AG20443 (cell line): ENCODE results near the gene THSD4.
A peak's percentile ranks its signal among the peaks of the same experiment; 100 is the strongest.

Source experiments
- DNase-seq: peaks from one replicate; pipeline ENCODE4 v3.0.0; 2012; ENCODE audit warnings: low spot score, mixed read lengths

The THSD4 gene

DNA sequence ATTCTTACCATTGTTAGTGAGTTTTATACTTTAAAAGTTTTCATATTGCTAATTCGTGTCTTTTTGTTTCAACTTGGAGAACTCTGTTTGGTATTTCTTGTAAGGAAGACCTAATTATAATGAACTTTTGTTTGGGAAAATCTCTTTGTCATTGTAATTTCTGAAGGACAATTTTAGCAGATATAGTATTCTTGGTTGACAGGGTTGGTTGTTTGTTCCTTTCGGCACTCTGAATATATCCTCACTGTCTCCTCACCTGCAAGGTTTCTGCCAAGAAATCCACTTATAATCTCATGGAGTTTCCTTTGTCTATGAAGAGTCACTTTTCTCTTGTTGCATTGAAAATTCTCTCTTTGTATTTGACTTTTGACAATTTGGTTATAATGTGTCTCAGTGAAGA, 469.9 kb downstream of the THSD4 start:
- no peak for DNase-seq

DNA sequence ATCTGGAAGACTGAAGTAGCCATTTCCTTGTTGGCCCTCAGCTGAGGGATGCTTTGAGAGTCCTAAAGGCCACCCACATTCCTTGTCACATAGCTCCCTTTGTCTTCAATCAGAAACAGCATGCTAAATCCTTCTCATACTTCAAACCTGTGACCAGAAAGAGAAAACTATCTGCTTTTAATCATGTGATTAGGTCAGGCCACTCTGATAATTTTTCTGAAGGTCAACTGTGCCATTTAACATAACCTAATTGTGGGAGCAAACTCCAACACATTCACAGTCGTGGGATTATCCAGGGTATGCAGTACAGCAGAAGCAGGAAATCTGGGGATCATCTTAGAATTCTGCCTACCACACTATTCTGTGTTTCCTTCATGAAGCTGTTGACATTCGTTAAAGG, 471.2 kb downstream of the THSD4 start:
- DNase-seq, result no peak

DNA sequence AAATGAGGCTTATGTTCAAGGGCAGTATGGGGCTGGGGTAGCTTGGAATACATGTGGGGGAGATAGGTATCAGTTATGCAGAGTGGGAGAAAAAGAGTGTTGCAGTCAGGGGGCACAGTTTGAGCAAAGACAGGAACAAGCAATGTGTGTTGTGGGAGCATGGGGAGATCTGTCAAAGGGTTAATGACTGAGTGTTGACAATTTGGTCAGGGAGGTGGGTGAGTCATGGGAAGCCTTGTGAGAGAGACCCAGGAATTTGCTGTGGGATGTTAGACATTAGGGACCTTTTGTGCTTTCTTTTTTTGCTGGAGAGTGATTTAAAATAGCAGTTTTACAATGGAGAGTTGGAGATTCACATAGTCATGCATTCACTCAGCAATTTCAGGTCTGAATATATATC, 473.5 kb downstream of the THSD4 start:
- peak; percentile 27 for DNase-seq

DNA sequence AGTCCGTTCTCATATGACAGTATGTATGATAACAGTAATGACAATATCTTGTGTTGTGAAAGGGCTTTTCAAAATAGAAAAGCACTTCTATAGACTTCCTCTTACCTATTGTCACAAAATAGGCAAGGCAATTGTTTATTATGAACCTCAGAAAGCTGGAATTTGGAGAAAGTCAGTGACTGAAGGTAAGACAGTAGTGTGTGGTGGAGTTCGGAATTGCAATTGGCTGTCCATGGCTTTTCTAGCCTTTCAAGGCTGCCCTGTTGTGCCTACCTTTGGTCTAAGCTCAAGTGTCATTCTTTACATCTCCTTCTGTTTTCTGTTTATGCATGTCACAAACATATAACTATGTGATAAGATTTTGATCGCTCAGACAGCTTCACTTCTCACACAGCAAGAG, 475.8 kb downstream of the THSD4 start:
- DNase-seq, result no peak

DNA sequence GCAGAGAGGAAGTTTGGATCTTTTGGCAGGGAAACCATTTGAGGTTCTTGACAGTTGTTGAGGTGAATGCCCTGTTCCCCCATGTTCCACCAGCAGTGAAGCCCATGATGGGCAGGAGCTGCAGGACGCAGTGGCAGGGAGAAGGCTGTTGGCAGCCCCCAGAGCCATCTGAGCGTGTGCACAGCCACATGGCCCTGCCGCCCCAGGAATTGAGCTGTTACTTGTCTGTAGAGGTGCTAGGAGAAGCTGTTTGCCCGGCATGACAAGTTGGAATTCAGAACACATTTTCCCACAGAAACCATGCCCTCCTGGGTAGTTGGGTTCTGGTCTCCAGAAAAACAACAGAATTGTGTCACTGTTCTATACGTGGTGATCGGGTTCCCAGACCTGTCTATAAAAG, 476.9 kb downstream of the THSD4 start:
- no peak for DNase-seq

DNA sequence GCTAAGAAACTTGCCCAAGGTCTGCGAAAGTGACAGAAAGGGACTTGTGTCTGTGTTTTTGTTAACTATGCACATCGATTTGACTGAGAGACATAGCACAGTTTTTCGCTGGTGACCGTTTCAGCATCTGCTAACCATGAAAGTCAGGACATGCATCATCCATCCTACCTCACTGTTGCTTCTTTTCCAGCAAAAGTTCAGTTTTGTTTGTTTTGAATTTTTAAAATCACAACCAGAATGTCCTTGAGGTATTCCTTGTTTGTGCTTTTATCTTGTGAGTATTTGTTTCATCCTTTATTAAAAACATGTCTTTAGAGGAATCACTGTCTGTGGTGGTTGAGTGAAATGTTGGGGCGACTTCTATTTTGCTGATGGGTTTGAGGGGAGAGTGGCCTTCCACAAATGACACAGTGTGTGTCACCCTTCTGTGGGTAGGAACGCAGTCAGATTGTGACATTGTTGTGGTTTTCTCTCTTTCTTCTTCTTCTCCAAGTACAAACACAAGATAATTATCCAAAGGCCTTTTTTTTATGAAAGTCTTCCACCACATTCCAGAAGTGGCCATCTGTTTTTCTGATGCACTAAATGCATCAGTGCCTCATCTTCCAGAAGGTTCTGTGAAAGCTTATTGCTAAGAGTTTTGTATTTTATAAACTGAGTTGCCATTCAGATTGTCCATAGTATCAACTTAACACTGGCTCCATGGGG, 480.7 kb downstream of the THSD4 start:
- peak; percentile 29 for DNase-seq

DNA sequence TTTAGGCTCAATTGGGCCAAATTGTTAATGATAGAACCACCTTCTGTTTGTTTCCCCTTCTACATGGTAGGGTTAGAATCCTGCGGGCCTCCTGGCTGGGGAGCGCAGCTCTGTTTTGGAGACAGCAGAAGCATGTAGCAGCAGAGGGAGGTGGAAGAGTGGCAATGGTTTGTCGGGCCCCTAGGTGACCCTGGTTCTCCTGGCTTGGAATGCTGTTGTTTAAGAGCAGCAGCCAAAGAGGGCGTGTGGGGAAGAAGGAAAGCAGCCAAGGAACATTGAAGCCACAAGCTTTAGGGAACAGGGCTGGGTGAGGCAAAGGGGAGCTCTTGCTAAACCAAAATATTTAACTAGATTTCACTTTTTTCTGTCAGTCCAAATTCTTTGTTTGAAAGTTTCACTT, 481.4 kb downstream of the THSD4 start:
- DNase-seq, result peak; percentile 47

DNA sequence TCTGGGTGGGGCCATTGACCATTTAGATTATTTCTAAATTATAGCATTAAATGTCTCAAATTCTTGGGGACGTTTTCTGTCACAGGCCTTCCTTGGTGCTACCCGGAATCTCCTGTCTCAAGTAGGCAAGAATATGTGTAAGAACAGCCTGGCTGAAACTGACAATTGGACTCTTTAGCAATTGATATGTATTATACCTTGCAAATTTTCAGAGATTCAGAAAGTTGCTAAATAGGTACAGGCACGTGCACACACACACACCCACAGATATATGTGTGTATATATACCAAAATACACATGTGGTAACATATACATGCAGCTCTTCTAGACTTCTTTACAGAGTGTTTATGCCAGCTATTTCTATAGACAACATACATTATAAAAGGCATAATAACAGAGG, 481.9 kb downstream of the THSD4 start:
- DNase-seq, result no peak

DNA sequence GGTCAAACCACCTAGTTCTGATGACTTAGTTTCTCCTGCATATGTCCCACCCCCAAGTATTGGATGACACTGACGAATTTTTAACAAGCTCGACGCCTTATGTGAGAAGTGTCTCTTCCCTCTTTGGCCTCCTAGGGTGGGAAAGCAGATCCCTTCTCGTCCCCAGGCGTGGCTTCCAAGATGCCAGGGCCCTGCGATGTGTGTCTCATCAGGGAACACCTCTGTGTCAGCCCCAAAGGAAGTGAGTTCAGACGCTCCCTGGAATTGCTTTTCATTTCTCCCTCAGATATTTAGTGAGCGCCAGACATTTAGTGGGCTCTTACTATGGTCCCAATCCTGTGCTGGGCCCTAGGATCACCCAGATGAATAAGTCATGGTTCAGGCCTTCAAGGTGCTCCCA, 482.4 kb downstream of the THSD4 start:
- DNase-seq, result no peak

DNA sequence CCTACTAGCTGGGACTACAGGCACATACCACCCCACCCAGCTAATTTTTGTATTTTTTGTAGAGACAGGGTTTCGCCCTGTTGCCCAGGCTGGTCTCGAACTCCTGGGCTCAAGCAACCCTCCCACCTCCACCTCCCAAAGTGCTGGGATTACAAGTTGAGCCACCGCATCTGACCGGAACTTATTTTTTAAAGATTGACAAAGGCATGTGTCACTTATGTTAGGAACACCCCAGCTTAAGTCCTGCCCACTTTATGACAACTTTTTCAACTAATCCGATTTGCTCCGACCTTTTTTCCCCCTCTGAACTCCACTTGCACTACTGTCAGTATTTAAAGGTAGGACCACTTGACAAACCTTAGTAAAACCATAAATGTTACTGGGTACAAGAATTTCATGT, 483.5 kb downstream of the THSD4 start:
- DNase-seq, result no peak

DNA sequence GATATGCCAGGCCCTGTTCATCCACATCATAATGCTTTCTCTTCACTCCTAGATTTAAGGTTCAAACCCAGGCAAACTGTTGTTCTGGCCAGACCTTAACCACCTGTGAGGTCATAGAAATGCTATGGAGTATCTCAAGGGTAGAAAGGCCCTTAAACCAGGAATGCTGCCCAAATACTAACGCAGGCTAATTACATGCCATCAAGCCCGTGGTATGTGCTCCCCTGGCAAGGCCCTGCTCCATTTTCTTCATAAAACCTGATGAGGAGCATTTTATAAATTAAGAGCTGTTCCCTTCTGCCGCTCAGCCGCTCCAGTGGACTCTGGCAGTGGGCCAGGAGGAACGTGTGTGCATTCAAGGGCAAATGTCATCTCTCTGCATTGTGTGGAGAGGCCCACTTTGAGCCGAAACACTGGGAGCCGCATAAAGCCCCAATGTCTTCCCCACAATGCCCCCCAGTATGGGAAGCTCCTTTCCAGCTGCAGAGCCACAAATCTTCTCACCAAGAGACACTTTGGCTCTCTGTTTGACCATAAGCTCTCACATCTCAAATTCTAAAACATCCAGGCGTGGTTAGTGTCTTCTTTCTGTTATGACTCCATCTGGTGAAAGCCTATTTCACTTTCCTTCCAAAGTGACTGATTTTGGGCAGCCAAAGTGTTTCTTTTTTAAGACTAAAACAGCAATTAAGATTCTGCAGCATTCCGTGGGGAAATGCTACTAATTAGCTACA, 484.3 kb downstream of the THSD4 start:
- peak; percentile 17 for DNase-seq

DNA sequence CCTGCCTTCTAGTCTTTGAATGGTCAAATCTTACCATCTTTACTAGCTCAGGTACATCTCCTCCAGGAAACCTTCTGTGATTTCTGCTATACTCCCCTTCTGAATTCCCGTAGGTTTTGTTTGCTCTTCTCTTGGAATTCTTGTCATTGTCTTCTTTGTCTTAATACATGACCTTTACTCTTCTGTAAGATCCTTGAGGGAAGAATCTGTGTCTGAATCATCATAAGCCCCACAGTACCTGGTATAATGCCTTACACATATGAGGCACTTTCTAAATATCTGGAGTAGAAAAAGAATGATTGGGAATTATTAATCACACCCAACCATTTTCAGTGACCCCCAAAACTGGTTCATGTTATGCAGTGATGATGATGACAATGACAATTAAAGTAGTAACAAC, 485.0 kb downstream of the THSD4 start:
- no peak for DNase-seq

DNA sequence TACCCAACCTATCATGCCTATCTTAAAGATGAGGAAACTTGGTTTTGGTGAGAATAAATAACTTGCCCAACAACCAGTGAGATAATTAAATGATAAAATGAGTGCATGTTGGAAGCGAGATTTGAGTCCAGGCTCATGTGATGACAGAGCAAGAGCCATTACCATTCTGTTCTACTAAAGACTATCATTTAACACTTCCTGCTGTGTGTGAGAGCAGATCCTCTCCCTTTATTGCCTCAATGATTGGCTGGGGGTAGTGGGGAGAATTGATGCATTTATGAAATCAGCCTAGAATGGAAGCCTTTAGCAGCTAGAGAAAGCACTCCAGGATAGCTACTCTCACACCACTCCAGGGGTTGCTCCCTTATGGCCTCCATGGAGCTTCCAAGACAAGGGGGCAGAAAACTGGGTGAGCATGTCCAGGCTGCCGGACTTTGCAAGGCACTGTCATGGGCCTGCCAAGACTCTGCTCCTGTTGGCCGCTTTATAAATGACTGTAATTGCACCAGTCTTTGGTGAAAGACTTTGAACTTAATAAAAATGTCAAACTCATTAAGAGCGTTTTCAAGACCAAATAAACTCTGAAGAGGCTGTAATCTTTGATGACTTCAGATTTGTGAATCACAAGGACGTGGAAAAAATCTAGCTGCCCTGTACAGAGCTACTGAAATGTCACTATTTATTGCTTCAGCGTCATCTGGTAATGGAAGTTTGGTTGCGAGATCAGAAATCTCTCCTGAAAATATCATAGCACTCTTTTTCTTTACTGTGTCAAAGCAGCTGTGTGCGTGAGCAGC, 486.0 kb downstream of the THSD4 start:
- DNase-seq, result no peak

DNA sequence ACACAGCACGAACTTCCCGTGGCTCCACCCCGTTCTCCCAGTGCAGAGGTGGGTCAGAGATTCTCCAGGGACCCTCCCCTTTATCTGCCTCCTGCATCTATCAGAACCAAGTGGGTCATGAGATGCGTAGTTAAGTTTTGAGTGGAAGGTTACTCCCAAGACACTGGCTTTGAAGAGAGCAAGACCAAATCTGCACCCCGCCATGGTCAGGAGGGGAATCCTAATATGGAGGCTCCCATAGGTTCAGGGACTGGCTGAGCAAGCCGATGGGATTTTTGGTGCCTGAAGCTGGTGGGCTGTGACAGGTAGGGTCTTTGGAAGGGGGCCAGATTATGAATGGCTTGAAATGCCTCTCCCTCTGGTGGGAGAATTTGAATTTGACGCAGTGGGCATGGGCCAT, 488.1 kb downstream of the THSD4 start:
- no peak for DNase-seq

DNA sequence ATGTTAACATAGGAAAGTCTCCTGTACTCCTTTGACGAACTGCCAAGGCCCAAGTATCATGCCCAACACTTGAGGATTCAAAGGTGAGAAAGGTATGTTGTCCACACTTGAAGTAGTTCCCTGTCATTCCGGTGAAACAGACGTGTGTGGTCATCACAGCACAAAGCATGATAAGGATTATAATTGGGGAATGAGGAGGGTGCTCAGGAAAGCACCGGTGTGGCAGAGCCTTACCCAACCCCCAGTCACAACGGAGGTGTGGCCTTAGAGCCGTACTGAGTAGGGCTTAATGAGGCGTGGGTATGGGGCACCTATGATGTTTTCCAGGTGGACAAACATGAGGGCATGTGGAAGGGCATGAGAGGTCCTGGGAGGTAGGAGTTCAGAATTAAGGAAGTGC, 492.1 kb downstream of the THSD4 start:
- DNase-seq, result no peak

DNA sequence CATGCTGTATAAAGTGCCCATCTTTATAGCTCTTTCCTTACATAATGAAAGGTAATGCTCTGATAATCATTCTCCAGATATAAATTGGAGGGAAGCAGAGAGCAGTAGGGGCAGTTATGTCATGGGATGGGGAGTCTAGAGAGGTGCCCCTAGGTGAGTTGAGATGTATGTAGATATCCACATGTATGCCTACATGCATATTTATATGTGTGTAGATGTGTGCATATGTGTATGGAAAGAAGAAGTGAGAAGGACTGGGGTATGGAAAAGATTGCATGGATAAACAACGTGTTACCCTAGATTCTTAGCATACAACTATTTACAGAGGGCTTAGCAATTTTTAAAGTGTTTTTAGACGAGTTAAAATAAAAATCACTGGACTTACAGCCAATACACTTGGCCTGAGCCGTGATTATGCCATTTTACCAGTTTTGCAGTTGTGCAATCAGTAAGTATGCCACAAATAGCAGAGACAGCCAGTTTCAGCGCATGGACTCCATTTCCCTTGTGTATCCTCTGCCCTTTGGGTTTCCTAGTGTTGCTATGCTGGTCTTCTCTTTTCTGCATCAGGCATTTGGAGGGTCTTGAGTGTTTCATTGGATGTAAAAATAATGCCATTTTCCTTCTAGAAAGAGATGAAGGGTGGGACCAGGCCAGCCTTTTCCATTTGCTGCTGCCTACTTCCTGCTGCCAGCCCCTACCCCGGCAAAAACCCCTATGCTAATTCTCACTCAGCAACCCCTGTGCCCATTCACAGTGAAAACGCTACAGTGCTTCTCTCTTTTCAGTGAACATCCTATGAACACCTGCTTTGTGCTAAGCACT, 495.7 kb downstream of the THSD4 start:
- DNase-seq, result peak; percentile 38

DNA sequence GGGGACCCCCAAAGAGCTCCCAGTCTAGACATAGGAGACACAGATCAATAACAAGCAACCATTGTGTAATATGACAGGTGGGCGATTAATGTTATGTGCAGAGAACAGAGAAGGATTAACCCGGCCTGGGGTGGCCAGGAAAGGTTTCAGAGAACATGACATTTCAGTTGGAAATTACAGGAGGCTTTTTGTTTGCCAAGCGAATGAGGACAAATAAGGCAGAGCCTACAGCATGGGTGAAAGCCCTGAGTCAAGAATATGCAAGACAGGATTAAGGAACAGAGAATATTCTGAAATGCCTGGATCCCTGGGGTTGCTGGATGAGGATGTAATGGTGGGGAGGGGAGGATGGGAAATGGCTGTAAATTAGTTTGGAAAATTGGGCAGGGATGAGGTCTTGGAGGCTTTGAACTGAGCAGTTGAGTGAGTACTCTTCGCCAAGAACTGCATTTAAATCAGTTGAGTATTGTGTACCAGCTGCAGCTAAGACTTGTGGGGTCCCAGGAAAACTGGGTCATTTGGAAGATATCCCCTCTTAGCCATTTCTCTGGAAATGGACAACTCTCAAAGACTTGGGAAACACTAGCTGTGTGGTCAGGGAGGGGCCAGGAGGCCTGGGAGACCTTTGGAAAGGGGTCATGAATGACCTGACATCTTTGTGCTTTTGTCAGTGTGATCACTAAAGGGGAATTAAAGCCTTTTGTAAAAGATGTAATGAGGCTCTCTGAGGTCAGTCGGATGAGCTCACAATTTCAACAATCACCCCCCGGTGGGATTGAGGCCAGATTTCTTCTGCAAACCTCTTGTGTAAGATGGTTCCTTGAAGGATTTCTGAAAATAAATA, 496.5 kb downstream of the THSD4 start:
- DNase-seq, result no peak

DNA sequence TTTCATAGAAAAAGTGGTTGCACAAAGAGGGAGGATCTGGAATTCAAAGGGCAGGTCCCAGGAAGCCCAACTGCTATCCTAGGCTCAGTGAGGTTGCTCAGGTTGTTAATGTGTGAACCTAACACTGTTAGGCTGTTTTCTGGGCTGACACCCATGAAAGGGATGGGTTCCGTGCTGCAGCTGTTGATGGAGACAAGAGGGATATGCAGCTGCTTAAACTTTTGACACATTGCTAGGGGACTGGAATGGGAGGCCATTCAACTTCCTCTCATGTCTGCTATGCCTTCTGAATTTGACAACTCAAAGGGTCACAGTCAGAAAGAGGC, 497.1 kb downstream of the THSD4 start:
- no peak for DNase-seq

DNA sequence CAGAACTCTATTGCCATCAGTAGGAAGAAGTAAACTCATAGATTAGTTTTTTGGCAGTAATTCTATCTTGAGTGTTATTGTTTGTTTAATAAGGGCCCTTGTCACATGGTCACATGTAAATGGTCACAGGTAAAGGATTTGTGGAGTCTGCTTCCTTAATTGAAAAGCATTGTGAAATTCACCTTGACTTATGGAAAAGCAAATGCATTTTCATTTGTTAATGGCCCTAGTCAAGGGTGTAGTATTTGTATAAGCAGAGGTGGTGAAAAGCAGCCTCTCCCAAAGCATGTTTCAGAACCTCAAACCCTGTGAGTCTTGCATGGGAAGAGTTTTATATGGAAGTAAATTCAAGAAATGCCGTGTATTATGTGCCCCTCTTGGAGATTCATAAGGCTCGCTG, 497.6 kb downstream of the THSD4 start:
- DNase-seq, result no peak

DNA sequence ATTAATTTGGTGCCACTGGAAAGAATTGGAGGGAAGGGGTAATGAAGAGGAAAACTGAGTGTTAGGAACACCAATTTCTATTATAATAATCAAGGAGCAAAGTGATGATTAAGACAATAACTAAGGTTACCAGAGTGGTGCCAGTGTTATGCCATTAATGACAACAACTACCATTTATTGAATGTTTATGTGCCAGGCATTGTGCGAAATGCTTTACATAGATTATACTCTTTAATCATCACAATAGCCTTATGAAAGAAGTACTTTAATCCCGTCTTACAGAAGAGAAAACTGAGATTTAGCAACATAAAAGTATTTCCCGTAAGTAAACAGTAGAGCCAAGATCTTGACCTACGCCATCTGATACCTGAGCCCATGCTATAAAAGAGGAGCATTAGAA, 507.8 kb downstream of the THSD4 start:
- no peak for DNase-seq

DNA sequence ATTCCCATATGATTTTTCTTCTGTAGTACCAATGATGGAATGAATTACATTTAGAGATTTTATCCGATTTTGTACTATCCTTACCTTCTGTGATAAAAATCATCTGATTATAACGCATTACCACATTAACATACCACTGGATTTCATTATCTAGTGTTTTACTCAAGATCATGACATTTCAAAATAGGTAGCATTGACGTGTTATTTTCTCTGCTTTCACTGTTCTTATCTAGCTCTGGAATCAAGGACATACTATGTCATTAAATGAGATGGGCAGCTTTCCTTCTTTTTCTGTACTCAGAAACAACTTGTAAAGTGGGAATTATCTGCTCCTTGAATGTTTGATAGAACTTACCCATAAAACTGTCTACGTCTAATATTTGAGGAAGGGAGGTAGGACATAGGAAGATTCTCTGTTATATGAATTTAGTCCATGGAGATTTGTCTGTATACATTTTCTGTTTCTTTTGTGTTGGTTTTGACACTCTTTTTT, 511.4 kb downstream of the THSD4 start:
- DNase-seq, result no peak
